NCI-H1092 (cell line): Measurements from ENCODE around the gene ANKRD30B.
"Not testable (repeated sequence)": the region's sequence is repeated elsewhere in the genome, so short reads cannot be mapped to it uniquely, and the experiment has no call there.

Experiments
- DNase-seq: peaks from one replicate; lab custom pipeline; 2025; lab: John Stamatoyannopoulos, UW

The ANKRD30B gene, protein sequence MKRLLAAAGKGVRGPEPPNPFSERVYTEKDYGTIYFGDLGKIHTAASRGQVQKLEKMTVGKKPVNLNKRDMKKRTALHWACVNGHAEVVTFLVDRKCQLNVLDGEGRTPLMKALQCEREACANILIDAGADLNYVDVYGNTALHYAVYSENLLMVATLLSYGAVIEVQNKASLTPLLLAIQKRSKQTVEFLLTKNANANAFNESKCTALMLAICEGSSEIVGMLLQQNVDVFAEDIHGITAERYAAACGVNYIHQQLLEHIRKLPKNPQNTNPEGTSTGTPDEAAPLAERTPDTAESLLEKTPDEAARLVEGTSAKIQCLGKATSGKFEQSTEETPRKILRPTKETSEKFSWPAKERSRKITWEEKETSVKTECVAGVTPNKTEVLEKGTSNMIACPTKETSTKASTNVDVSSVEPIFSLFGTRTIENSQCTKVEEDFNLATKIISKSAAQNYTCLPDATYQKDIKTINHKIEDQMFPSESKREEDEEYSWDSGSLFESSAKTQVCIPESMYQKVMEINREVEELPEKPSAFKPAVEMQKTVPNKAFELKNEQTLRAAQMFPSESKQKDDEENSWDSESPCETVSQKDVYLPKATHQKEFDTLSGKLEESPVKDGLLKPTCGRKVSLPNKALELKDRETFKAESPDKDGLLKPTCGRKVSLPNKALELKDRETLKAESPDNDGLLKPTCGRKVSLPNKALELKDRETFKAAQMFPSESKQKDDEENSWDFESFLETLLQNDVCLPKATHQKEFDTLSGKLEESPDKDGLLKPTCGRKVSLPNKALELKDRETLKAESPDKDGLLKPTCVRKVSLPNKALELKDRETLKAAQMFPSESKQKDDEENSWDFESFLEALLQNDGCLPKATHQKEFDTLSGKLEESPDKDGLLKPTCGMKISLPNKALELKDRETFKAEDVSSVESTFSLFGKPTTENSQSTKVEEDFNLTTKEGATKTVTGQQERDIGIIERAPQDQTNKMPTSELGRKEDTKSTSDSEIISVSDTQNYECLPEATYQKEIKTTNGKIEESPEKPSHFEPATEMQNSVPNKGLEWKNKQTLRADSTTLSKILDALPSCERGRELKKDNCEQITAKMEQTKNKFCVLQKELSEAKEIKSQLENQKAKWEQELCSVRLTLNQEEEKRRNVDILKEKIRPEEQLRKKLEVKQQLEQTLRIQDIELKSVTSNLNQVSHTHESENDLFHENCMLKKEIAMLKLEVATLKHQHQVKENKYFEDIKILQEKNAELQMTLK (N-terminal part only)

GRCh38 chr18:14747513-14748474 lies at the start of gene ANKRD30B:
ANKRD30B (plus strand) TSS chr18:14748172; CDS start chr18:14748420, 248 bp downstream.
- no peak for DNase-seq

GRCh38 chr18:14701286-14702040 lies 46.5 kb upstream of the ANKRD30B start:
- DNase-seq: not testable (repeated sequence)

GRCh38 chr18:14709761-14710160 lies 38.2 kb upstream of the ANKRD30B start:
- DNase-seq: not testable (repeated sequence)

- DNase-seq: not testable (repeated sequence)
Measured at GRCh38 chr18:14721569-14721968, 26.4 kb upstream of the ANKRD30B start.

GRCh38 chr18:14739056-14739455 lies 8.9 kb upstream of the ANKRD30B start:
- not testable (repeated sequence) for DNase-seq

DNA sequence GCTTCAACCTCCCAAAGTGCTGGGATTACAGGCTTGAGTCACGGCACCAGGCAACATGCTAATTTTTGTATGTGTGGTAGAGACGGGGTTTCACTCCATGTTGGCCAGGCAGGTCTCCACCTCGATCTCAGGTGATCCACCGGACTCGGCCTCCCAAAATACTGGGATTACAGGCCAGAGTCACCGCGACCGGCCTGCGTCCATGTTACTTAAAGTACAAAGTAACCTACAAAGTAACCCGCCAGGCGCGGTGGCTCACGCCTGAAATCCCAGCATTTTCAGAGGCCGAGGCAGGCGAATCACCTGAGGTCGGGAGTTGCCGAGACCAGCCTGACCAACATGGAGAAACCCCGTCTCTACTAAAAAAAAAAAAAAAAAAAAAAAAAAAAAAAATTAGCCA lies 1.1 kb upstream of the ANKRD30B start:
- DNase-seq: no peak

- DNase-seq: no peak
Measured at GRCh38 chr18:14748496-14748895, 524 bp downstream of the ANKRD30B start.

- DNase-seq: not testable (repeated sequence)
Measured at GRCh38 chr18:14763566-14763965, 15.6 kb downstream of the ANKRD30B start.

DNA sequence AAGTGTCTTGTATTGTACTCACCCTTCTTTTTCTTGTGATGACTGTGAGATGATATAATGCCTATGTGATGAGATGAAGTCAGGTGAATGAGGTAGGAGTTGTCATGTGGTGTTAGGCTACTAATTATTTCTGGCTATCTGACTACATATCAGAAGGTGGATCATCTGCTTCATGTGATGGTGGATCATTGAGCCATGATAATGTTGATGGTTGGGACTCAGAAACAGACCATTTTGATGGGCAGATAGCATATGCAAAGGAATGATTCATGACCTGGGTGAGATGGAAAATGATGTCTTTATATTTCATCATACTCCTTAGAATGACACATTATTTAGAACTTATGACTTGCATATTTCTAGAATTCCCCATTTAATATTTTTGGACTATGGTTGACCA lies 19.5 kb downstream of the ANKRD30B start:
- no peak for DNase-seq

GRCh38 chr18:14768241-14768640 lies 20.3 kb downstream of the ANKRD30B start:
- no peak for DNase-seq

- no peak for DNase-seq
Measured at GRCh38 chr18:14769381-14769780, 21.4 kb downstream of the ANKRD30B start.

GRCh38 chr18:14776801-14777200 lies 28.8 kb downstream of the ANKRD30B start:
- DNase-seq: no peak

GRCh38 chr18:14781671-14782070 lies 33.7 kb downstream of the ANKRD30B start:
- no peak for DNase-seq

- DNase-seq: no peak
Measured at GRCh38 chr18:14784133-14784532, 36.2 kb downstream of the ANKRD30B start.

- DNase-seq: not testable (repeated sequence)
Measured at GRCh38 chr18:14796876-14797275, 48.9 kb downstream of the ANKRD30B start.

DNA sequence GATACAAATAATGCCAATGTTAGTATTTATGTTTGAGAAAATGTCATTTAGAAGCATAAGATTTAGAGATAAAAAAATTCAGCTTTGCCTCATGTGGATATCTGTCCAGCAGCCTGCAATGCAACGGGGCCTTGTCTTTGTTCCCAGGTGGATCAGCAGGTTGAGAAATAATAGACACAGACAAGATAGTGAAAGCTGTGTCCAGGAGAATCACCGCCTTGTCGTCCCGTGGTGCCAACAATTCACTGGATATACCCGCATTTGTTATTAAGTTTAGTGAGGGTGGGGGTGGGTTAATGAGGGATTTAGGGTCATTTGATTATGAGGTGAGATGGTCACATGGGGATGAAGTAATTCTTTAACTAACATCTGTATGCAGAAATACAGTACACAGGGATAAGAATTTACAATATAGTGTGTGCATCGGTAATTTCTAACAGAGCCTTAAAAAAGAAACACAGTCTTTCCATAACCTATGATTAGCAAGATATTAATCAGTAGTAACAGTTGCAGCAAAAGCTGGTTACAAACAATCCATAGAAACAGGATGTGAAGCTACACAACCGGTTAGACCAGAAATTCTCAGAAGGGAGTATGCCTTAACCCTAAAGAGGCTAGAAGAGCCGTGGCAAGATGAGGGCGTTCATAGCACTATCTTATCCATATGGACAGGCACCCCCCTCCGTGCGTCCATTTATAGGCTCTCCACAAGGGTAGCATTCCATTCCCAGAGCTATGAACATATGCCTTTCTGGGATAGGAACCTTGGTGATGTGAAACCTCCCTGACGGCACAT lies 50.2 kb downstream of the ANKRD30B start:
- not testable (repeated sequence) for DNase-seq

- DNase-seq: not testable (repeated sequence)
Measured at GRCh38 chr18:14811081-14811480, 63.1 kb downstream of the ANKRD30B start.

GRCh38 chr18:14826972-14827632 lies 79.1 kb downstream of the ANKRD30B start:
- not testable (repeated sequence) for DNase-seq

GRCh38 chr18:14841607-14842006 lies 93.6 kb downstream of the ANKRD30B start:
- not testable (repeated sequence) for DNase-seq
